Right lobe of liver (tissue), 4 donors: ENCODE measurements around the gene PCLO.

Experiments used
- CTCF ChIP-seq, 4 donors: fragments of 200-600 bp in 3 of 4; fragments of 450-650 bp in 1 of 4; IDR thresholded peaks; one replicate each; pipeline versions ENCODE4 v1.5.1 to v1.8.0; 2016 to 2022; ENCODE audit warnings: antibody characterized with exemption in 4 of 4, mild to moderate bottlenecking in 2 of 4
- POLR2A ChIP-seq: fragments of 450-650 bp; IDR thresholded peaks from one replicate; pipeline ENCODE4 v1.6.1; 2017; ENCODE audit warnings: antibody characterized with exemption, mild to moderate bottlenecking
- donor health status: DM: no; HTN: no; CAD: no.
- donor health status: DM: no; HTN: no; CAD: no.
- donor health status: DM: no; HTN: yes; CAD: no.

DNA sequence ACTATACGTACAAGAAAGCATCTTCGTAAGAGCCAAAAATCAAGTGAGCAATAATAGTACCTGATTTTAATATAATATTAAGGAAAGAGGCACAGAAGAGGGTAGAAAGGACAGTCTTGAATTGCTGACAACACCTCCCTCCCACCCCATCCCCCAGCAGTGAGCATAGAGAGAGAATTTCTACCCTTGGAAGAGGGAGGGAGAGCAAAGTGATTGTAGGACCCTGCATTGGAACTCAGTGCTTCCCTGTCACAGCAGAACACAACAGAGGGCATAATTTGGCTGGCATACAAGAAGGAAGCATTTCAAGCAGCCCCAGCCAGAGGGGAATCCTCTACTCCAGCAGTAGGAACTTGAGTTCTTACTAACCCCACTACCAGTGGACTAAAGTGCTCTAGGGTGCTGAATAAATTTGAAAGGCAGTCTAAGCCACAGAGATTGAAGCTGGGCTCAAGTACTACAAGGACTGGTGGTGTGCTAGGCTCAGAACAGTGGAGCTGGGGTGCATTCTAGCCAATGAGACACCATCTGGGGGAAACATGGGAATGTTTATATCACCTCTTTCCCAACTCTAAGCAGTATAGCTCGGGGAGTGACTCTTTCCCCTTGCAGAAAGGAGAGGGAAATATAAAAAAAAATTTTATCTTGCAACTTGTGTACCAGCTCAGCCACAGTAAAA lies 44.2 kb downstream of the PCLO start:
- TF ChIP-seq CTCF (IDR thresholded peaks at IDR 0.05) (no peak), POLR2A (no peak)
